Measurements from ENCODE around the gene CACNA2D3. TPM values are rescaled to one million over a fixed set of nuclear protein-coding genes. Genes with fewer than 3 reads are reported as not detected.

Gene CACNA2D3
- total and polyA plus RNA-seq, 2 experiments from 2014 or later = 1.1 to 2.5 TPM

DNA sequence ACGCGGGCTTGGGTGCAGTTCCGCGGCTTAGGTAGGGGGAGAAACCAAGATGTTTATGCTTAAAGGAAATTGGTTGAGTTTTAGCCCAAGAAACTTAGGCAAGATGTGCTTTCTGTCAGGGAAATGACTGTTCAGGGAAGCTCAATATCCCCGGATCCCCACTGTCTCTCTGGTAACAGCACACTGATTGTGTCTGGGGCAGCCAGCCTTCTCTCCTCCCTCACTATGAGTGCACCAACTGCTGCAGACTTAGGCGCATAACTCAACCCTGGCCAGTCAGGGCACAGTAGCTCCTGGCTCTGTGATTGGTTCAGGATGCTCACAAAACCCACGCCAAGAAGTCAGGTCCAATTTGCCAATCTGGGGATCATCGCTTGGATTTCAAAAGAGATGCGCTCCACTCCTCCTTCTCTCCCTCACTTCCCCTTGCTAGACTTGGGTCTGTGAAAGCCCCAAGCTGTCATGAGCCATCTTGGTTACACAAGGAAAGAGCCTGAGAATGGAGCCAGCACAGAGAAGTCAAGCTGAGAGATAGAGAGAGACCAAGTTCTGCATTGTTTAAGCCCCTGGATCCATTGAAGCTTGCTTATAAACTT lies 42.5 kb upstream of the CACNA2D3 start:
- H3K79me2 ChIP-seq = no peaks in the 10 kb centered on the region
- peaks cover 45% of the 10 kb centered on the region for H3K27me3 ChIP-seq
- 70% methylated on average over 9 of the region's 9 CpGs for WGBS (ENCODE audit: low lambda C conversion rate, missing lambda C conversion rate)
- TF ChIP-seq, protein P1, sequence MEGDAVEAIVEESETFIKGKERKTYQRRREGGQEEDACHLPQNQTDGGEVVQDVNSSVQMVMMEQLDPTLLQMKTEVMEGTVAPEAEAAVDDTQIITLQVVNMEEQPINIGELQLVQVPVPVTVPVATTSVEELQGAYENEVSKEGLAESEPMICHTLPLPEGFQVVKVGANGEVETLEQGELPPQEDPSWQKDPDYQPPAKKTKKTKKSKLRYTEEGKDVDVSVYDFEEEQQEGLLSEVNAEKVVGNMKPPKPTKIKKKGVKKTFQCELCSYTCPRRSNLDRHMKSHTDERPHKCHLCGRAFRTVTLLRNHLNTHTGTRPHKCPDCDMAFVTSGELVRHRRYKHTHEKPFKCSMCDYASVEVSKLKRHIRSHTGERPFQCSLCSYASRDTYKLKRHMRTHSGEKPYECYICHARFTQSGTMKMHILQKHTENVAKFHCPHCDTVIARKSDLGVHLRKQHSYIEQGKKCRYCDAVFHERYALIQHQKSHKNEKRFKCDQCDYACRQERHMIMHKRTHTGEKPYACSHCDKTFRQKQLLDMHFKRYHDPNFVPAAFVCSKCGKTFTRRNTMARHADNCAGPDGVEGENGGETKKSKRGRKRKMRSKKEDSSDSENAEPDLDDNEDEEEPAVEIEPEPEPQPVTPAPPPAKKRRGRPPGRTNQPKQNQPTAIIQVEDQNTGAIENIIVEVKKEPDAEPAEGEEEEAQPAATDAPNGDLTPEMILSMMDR (IDR thresholded peaks at IDR 0.05; ENCODE audit: poor library complexity) = no peak
- TF ChIP-seq EZH2phosphoT487 (IDR thresholded peaks at IDR 0.05; ENCODE audit: low read depth, severe bottlenecking, unreplicated experiment) = no peak
- no peak for TF ChIP-seq EZH2 (IDR thresholded peaks at IDR 0.05; ENCODE audit: borderline replicate concordance)
- H3K9me3 ChIP-seq (ENCODE audit: low read depth) = no peaks in the 10 kb centered on the region
- H3K4me1 ChIP-seq (ENCODE audit: insufficient read depth) = no peaks in the 10 kb centered on the region
- no peaks in the 10 kb centered on the region for H3K36me3 ChIP-seq (replicated peaks; ENCODE audit: insufficient read depth, low read depth)
- no peaks in the 10 kb centered on the region for H3K9me2 ChIP-seq (replicated peaks; ENCODE audit: insufficient read depth)
- no peak overlapping the region for H3K4me2 ChIP-seq
- no peak overlapping the region for H2AFZ ChIP-seq
- H4K20me1 ChIP-seq (ENCODE audit: insufficient read depth, poor library complexity, severe bottlenecking) = no peaks in the 10 kb centered on the region
- DNase-seq (ENCODE audit: low spot score) = no peak
- H3K4me3 ChIP-seq = no peak overlapping the region
- no peak overlapping the region for H3K27ac ChIP-seq

DNA sequence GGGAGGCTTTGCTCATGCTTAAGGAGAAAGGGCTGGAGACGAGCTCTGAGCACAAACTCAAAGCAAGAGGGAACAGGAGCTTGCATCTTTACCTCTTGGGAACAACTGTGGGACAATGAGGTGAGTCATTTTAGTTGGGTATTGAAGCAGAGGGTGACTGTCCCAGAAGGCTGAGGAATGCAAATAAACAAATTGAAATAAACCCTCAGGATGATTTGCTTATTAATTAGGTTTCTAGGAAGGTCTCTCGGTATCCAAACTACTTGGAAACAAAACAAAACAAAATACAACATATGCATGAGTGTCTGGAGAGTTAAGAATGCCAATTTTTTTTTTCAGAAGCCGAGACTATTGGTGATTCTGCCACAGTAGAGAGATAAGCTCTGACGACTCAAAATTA lies 38.4 kb upstream of the CACNA2D3 start:
- no peak overlapping the region for H3K4me2 ChIP-seq
- no peak overlapping the region for H3K27ac ChIP-seq
- 89% methylated on average over 4 of the region's 4 CpGs for WGBS (ENCODE audit: low lambda C conversion rate, missing lambda C conversion rate)
- no peaks in the 10 kb centered on the region for H3K79me2 ChIP-seq
- no peaks in the 10 kb centered on the region for H3K9me2 ChIP-seq (replicated peaks; ENCODE audit: insufficient read depth)
- no peak for DNase-seq (ENCODE audit: low spot score)
- H3K4me3 ChIP-seq = no peak overlapping the region
- H3K27me3 ChIP-seq = peaks cover 73% of the 10 kb centered on the region
- H3K4me1 ChIP-seq (ENCODE audit: insufficient read depth) = peaks cover 3% of the 10 kb centered on the region
- no peaks in the 10 kb centered on the region for H3K36me3 ChIP-seq (replicated peaks; ENCODE audit: insufficient read depth, low read depth)
- H4K20me1 ChIP-seq (ENCODE audit: insufficient read depth, poor library complexity, severe bottlenecking) = no peaks in the 10 kb centered on the region
- no peak overlapping the region for H2AFZ ChIP-seq
- TF ChIP-seq EZH2 (IDR thresholded peaks at IDR 0.05; ENCODE audit: borderline replicate concordance) (no peak), EZH2phosphoT487 (IDR thresholded peaks at IDR 0.05; ENCODE audit: low read depth, severe bottlenecking, unreplicated experiment) (no peak)
- TF ChIP-seq, protein P1 (IDR thresholded peaks at IDR 0.05; ENCODE audit: poor library complexity) = no peak
- no peaks in the 10 kb centered on the region for H3K9me3 ChIP-seq (ENCODE audit: low read depth)

DNA sequence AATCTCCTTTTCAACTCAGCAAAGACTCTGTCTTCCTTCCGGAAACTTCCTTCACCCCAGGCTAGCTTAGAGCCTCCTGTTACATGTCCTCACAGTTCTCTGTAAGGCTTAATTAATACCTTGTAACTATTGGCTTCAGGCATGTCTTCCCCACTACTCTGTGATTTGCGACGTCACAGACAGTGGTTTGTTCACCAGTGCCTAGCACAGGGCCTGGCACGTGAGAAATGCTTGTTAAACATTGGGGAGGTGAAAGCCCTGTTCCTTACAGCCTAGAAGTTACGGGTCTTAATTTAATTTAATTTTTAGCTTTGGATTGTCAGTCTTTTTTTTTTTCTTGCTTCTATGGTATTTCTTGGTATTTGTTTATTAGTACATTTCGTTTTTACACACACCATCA lies 36.4 kb upstream of the CACNA2D3 start:
- Histone ChIP-seq H3K4me1 (ENCODE audit: insufficient read depth) (peaks cover 3% of the 10 kb centered on the region), H3K27me3 (peaks cover 67% of the 10 kb centered on the region), H3K27ac (no peak overlapping the region), H3K9me2 (replicated peaks; ENCODE audit: insufficient read depth) (no peaks in the 10 kb centered on the region), H3K4me3 (no peak overlapping the region), H3K4me2 (no peak overlapping the region), H3K36me3 (replicated peaks; ENCODE audit: insufficient read depth, low read depth) (no peaks in the 10 kb centered on the region), H2AFZ (no peak overlapping the region), H3K9me3 (ENCODE audit: low read depth) (no peaks in the 10 kb centered on the region), H4K20me1 (ENCODE audit: insufficient read depth, poor library complexity, severe bottlenecking) (no peaks in the 10 kb centered on the region), H3K79me2 (no peaks in the 10 kb centered on the region)
- TF ChIP-seq EZH2phosphoT487 (IDR thresholded peaks at IDR 0.05; ENCODE audit: low read depth, severe bottlenecking, unreplicated experiment) (no peak), EZH2 (IDR thresholded peaks at IDR 0.05; ENCODE audit: borderline replicate concordance) (no peak)
- DNase-seq (ENCODE audit: low spot score) = no peak
- 95% methylated on average over 6 of the region's 6 CpGs for WGBS (ENCODE audit: low lambda C conversion rate, missing lambda C conversion rate)

DNA sequence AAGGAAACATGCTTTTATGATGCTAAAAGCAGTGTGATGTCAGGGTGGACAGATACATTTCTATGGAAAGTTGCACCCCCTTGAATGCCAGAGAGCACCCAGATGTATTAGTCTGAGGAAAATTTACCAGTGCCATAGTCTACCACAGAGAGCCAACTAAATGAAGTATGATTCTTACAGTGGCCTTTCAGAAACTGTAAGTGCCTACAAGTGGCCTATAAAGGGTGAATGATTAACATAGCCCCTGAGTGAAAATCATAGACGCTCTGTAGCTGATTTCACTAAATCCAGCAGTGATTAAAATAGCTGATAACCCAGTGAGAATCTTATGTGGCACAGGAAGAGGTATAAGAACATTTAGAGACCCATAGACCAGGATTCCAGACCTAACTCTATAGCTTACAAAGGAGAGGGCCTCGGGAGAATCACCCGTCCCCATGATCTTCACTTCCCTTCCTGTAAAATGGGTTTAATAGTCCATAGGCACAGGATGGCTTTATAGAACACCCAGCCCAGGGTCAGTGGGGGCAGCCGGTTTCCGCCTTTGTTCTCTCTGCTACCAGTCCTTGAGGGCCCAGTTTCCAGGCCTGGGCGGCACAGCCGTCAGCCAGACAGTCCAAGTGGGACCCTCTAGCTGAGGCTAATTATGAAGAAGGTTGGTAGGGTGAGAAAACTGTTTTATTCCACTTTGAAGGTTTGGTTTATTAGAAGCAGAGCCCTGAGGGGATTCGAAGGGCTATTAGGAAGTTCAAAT lies 35.5 kb upstream of the CACNA2D3 start:
- no peak for DNase-seq (ENCODE audit: low spot score)
- H3K27me3 ChIP-seq = peaks cover 67% of the 10 kb centered on the region
- no peaks in the 10 kb centered on the region for H3K79me2 ChIP-seq
- WGBS (ENCODE audit: low lambda C conversion rate, missing lambda C conversion rate) = 80% methylated on average over 8 of the region's 8 CpGs
- no peaks in the 10 kb centered on the region for H3K9me3 ChIP-seq (ENCODE audit: low read depth)
- no peak overlapping the region for H2AFZ ChIP-seq
- H3K36me3 ChIP-seq (replicated peaks; ENCODE audit: insufficient read depth, low read depth) = no peaks in the 10 kb centered on the region
- peaks cover 3% of the 10 kb centered on the region for H3K4me1 ChIP-seq (ENCODE audit: insufficient read depth)
- no peak overlapping the region for H3K4me3 ChIP-seq
- no peak for TF ChIP-seq EZH2 (IDR thresholded peaks at IDR 0.05; ENCODE audit: borderline replicate concordance)
- TF ChIP-seq, protein P1 (IDR thresholded peaks at IDR 0.05; ENCODE audit: poor library complexity) = no peak
- no peaks in the 10 kb centered on the region for H4K20me1 ChIP-seq (ENCODE audit: insufficient read depth, poor library complexity, severe bottlenecking)
- H3K27ac ChIP-seq = no peak overlapping the region
- H3K9me2 ChIP-seq (replicated peaks; ENCODE audit: insufficient read depth) = no peaks in the 10 kb centered on the region
- peak overlapping the region; percentile 82 for H3K4me2 ChIP-seq

All from hepatocyte (in vitro differentiated cells).